ENCODE measurements around the gene CACNA2D3. TPM values are rescaled to one million over a fixed set of nuclear protein-coding genes. Genes with fewer than 3 reads are reported as not detected.
"Not testable (repeated sequence)": the region's sequence is repeated elsewhere in the genome, so short reads cannot be mapped to it uniquely, and the experiment has no call there.

The CACNA2D3 gene
- total RNA-seq, 1 donor from 2014 or later = 3.6 TPM

DNA sequence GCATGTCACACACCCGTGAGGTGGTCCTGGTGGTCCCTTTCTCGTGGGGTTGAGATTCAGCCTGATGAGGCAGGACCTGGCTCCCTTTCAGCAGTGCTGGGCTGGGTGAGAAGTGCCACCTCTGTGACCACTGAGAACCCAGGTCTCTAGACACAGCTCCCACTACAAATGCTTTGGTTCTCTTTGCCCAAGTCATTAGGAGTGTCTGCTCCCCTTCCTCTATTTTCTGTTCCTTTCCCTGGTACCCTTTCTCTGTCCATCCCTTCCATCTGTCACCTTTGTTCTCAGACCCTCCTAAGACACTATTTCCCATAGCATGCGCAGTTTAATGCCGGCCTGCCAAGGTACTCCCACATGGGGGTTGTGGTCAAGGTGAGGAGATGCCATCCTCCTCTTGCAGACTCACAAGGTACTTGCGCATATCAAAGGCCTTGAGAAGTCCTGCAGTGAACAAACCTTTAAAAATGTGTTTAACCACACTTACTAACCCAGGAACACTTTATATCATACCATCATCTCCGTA is 507.8 kb downstream of the CACNA2D3 start:
- ATAC-seq = peak in 1 of 2 donors; percentile 40
- intact Hi-C loops (cut with DNase I) = no loop called here
- Histone ChIP-seq H3K27ac (no peak overlapping the region), H3K27me3 (ENCODE audit: low read depth) (no peaks in the 10 kb centered on the region), H3K36me3 (no peaks in the 10 kb centered on the region), H3K4me1 (no peaks in the 10 kb centered on the region), H3K9me3 (no peaks in the 10 kb centered on the region), H3K4me3 (no peak overlapping the region)
- TF ChIP-seq CTCF (IDR thresholded peaks at IDR 0.05) = no peak
- DNase-seq = no peak

DNA sequence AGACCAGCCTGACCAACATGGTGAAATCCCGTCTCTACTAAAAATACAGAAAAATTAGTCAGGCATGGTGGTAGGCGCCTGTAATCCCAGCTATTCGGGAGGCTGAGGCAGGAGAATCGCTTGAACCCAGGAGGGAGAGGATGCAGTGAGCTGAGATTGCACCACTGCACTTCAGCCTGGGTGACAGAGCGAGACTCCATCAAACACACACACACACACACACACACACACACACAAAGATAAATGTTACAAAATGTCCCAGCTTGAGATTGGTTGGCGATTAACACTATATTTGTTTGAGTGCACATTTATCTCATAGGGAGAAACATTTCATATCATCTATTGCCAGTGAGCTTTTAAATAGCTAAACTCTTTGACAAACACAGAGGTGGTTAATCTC is 508.6 kb downstream of the CACNA2D3 start:
- H3K9me3 ChIP-seq; H3K27me3 ChIP-seq (ENCODE audit: low read depth); DNase-seq; H3K4me3 ChIP-seq; ATAC-seq; H3K27ac ChIP-seq; H3K36me3 ChIP-seq; intact Hi-C loops (cut with DNase I); H3K4me1 ChIP-seq: not testable (repeated sequence)

GRCh38 chr3:54631516-54632325 is 509.4 kb downstream of the CACNA2D3 start:
- DNase-seq (no peak), ATAC-seq (no peak)
- Histone ChIP-seq H3K27me3 (ENCODE audit: low read depth) (no peaks in the 10 kb centered on the region), H3K9me3 (no peaks in the 10 kb centered on the region), H3K27ac (no peak overlapping the region), H3K36me3 (no peaks in the 10 kb centered on the region), H3K4me1 (no peaks in the 10 kb centered on the region), H3K4me3 (no peak overlapping the region)
- intact Hi-C loops (cut with DNase I) = no loop called here
- TF ChIP-seq CTCF (IDR thresholded peaks at IDR 0.05) = no peak

GRCh38 chr3:54632326-54632665 is 509.9 kb downstream of the CACNA2D3 start:
- no peaks in the 10 kb centered on the region for H3K9me3 ChIP-seq
- H3K27ac ChIP-seq = no peak overlapping the region
- H3K4me1 ChIP-seq = no peaks in the 10 kb centered on the region
- no peak for TF ChIP-seq CTCF (IDR thresholded peaks at IDR 0.05)
- H3K36me3 ChIP-seq = no peaks in the 10 kb centered on the region
- ATAC-seq (no peak), DNase-seq (no peak)
- intact Hi-C loops (cut with DNase I) = no loop called here
- H3K4me3 ChIP-seq = no peak overlapping the region
- no peaks in the 10 kb centered on the region for H3K27me3 ChIP-seq (ENCODE audit: low read depth)

DNA sequence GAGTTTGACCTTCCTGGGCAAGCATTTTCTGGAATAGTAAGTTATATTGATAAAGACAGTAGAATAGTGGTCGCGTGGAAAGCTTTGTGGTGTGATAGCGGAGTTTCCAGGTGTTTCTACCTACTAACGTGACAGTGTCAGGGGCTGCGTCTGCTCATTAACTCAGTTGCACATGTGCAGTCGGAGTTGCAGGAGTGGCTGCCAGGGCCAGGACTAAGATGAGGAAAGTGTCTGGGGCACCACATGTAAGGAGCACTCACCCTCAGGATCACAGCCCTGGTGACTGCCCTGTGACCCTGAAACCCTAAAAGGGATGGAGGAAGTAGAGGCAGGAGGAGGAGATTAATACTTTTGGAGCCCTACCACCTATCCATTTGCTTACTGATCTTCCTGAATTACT is 510.5 kb downstream of the CACNA2D3 start:
- ATAC-seq (no peak), DNase-seq (no peak)
- H3K27me3 ChIP-seq (ENCODE audit: low read depth) = no peaks in the 10 kb centered on the region
- no peak for TF ChIP-seq CTCF (IDR thresholded peaks at IDR 0.05)
- H3K36me3 ChIP-seq = no peaks in the 10 kb centered on the region
- intact Hi-C loops (cut with DNase I) = no loop called here
- H3K4me3 ChIP-seq = no peak overlapping the region
- H3K27ac ChIP-seq = no peak overlapping the region
- H3K4me1 ChIP-seq = no peaks in the 10 kb centered on the region
- no peaks in the 10 kb centered on the region for H3K9me3 ChIP-seq

DNA sequence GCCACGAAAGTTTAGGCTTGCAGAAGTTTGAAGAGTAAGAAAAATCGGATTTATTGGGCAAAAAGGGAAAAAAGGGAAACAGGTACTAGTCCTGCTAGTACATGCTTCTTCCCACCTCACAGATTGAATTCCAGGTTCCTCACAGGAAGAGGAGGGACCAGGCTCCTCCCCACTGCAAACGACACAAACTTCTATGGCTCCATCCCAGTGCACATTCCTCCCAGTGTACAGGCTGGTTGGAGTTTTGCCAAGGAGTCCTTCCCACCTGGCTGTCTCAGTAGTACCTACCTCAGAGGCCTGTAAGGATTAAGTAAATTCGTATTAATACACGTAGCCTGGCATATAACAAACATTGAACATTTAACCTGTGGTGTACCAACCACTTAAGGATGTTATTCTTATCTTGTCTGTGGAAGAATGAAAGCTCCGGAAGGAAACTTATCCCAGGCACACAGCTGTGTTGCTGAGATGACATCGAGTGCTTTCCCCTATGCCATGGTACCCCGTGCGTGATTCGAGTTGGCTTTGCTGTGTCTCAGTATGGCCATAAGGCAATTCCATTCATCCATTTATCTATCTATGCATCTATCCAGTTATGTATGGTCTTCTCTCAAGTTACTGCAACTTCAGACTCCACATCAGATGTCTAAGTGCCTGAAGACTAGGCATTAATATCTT is 511.2 kb downstream of the CACNA2D3 start:
- DNase-seq (no peak), ATAC-seq (no peak)
- H3K27me3 ChIP-seq (ENCODE audit: low read depth) = no peaks in the 10 kb centered on the region
- intact Hi-C loops (cut with DNase I) = no loop called here
- no peaks in the 10 kb centered on the region for H3K36me3 ChIP-seq
- no peaks in the 10 kb centered on the region for H3K9me3 ChIP-seq
- no peak overlapping the region for H3K4me3 ChIP-seq
- H3K4me1 ChIP-seq = no peaks in the 10 kb centered on the region
- no peak overlapping the region for H3K27ac ChIP-seq
- TF ChIP-seq CTCF (IDR thresholded peaks at IDR 0.05) = no peak
